CD14-positive monocyte (primary cell): ENCODE results near the gene SLC16A13. TPM values are rescaled to one million over a fixed set of nuclear protein-coding genes. Genes with fewer than 3 reads are reported as not detected.
A peak's percentile ranks its signal among the peaks of the same experiment; 100 is the strongest.

Experiments used
- DNase-seq, 3 donors: peaks; one replicate each; pipeline ENCODE4 v3.0.0-alpha.2; 2011 to 2022
- H2AFZ ChIP-seq: 2 replicates; pipeline ENCODE4 v1.6.0; 2012; ENCODE audit warnings: mild to moderate bottlenecking, low read depth, low read length, inconsistent platforms; ENCODE audit not compliant: insufficient read depth, poor library complexity, severe bottlenecking
- H3K27ac ChIP-seq, 2 donors: 1 replicate in 1 of 2; 2 replicates in 1 of 2; pipeline ENCODE4 v1.5.1; 2012 to 2013; ENCODE audit warnings: low read length in 2 of 2, control low read depth in 1 of 2, inconsistent platforms in 1 of 2, low read depth in 1 of 2, mild to moderate bottlenecking in 1 of 2
- H3K27me3 ChIP-seq, 2 donors: one replicate each; pipeline versions ENCODE4 v1.6.0 to v1.6.1; 2011 to 2013; ENCODE audit warnings: low read length in 2 of 2; ENCODE audit not compliant: control insufficient read depth in 2 of 2, insufficient read depth in 2 of 2
- H3K36me3 ChIP-seq, 2 donors: replicated peaks in 1 of 2; 1 replicate in 1 of 2; 2 replicates in 1 of 2; pipeline versions ENCODE4 v1.5.1 to v1.6.1; 2012 to 2013; ENCODE audit warnings: low read length in 2 of 2, control low read depth in 1 of 2, inconsistent platforms in 1 of 2, mild to moderate bottlenecking in 1 of 2; ENCODE audit not compliant: insufficient read depth in 2 of 2, control insufficient read depth in 1 of 2
- H3K4me1 ChIP-seq, 2 donors: 1 replicate in 1 of 2; 2 replicates in 1 of 2; pipeline versions ENCODE4 v1.5.1 to v1.6.1; 2012 to 2013; ENCODE audit warnings: low read length in 2 of 2, control low read depth in 1 of 2, inconsistent platforms in 1 of 2, mild to moderate bottlenecking in 1 of 2, moderate library complexity in 1 of 2; ENCODE audit not compliant: insufficient read depth in 2 of 2, control insufficient read depth in 1 of 2
- H3K4me2 ChIP-seq: replicated peaks from 2 replicates; pipeline ENCODE3; 2012; ENCODE audit warnings: low read length, moderate library complexity, mild to moderate bottlenecking; ENCODE audit not compliant: poor library complexity, severe bottlenecking; ENCODE audit errors: extremely low read depth
- H3K4me3 ChIP-seq, 3 experiments: fragments of 200-600 bp in 1 of 3; sonication (generic) in 1 of 3; replicated peaks in 1 of 3; 1 replicate in 2 of 3; 2 replicates in 1 of 3; pipeline ENCODE4 v1.5.1; 2011 to 2013; ENCODE audit warnings: low read length in 3 of 3, mild to moderate bottlenecking in 3 of 3, control low read depth in 2 of 3, low read depth in 2 of 3, inconsistent platforms in 1 of 3, moderate library complexity in 1 of 3
- H3K79me2 ChIP-seq: 2 replicates; pipeline ENCODE4 v1.6.0; 2012; ENCODE audit warnings: mild to moderate bottlenecking, control low read depth, inconsistent platforms, low read length, moderate library complexity; ENCODE audit not compliant: insufficient read depth
- H3K9ac ChIP-seq: 2 replicates; pipeline ENCODE4 v1.6.0; 2017; ENCODE audit warnings: low read length, mild to moderate bottlenecking; ENCODE audit not compliant: insufficient read depth, poor library complexity, severe bottlenecking
- H3K9me3 ChIP-seq, 2 donors: replicated peaks in 1 of 2; 1 replicate in 1 of 2; 2 replicates in 1 of 2; pipeline versions ENCODE4 v1.5.1 to v1.6.1; 2012 to 2013; ENCODE audit warnings: low read length in 2 of 2, control low read depth in 1 of 2; ENCODE audit not compliant: control insufficient read depth in 1 of 2, insufficient read depth in 1 of 2
- H4K20me1 ChIP-seq: 2 replicates; pipeline ENCODE4 v1.6.0; 2012; ENCODE audit warnings: mild to moderate bottlenecking, low read length, control low read depth, moderate library complexity; ENCODE audit not compliant: insufficient read depth
- H3K27ac Mint-ChIP-seq, 7 donors: one replicate each; pipeline ENCODE4 v1.8.0; 2020; ENCODE audit warnings: mild to moderate bottlenecking in 7 of 7, mixed read lengths in 7 of 7, moderate library complexity in 6 of 7, inconsistent platforms in 2 of 7
- H3K27me3 Mint-ChIP-seq, 3 donors: one replicate each; pipeline ENCODE4 v1.8.0; 2021 to 2022; ENCODE audit warnings: low read depth in 3 of 3, mild to moderate bottlenecking in 3 of 3, mixed read lengths in 3 of 3, moderate library complexity in 3 of 3, inconsistent platforms in 1 of 3
- H3K36me3 Mint-ChIP-seq, 2 donors: one replicate each; pipeline ENCODE4 v1.8.0; 2020; ENCODE audit warnings: mixed read lengths in 2 of 2, inconsistent platforms in 1 of 2, mild to moderate bottlenecking in 1 of 2
- H3K4me1 Mint-ChIP-seq: one replicate; pipeline ENCODE4 v1.8.0; 2020; ENCODE audit warnings: mild to moderate bottlenecking, mixed read lengths
- H3K4me3 Mint-ChIP-seq, 2 donors: one replicate each; pipeline ENCODE4 v1.8.0; 2020; ENCODE audit warnings: mild to moderate bottlenecking in 2 of 2, mixed read lengths in 2 of 2, moderate library complexity in 1 of 2
- H3K9me3 Mint-ChIP-seq, 7 donors: one replicate each; pipeline ENCODE4 v1.8.0; 2020 to 2022; ENCODE audit warnings: mixed read lengths in 7 of 7, mild to moderate bottlenecking in 6 of 7, moderate library complexity in 6 of 7, inconsistent platforms in 2 of 7
- CTCF ChIP-seq: fragments of 200-600 bp; IDR thresholded peaks from one replicate; pipeline ENCODE4 v1.8.0; 2022; ENCODE audit warnings: antibody characterized with exemption, mild to moderate bottlenecking
- WGBS: methylation state at CpG from one replicate; pipeline ENCODE4 v1.1.5; 2013; ENCODE audit warnings: missing lambda C conversion rate; ENCODE audit not compliant: insufficient coverage; 5-methylcytosine and 5-hydroxymethylcytosine counted together
- intact Hi-C, 2 donors: fragments of 100-400 bp; cut with micrococcal nuclease; formaldehyde crosslinking; loops; one replicate each; pipeline versions ENCODE4 v1.15.0 to v1.15.1; 2023
- polyA plus RNA-seq, 3 donors: library from polyadenylated mRNA; depleted of rRNA in 1 of 3; unstranded in 2 of 3; stranded (reverse) in 1 of 3; fragments of 300-500 nt in 2 of 3; fragments of >200 nt in 1 of 3; fragmentation: Illumina TruSeq in 2 of 3; gene quantifications; 1 replicate in 2 of 3; 2 replicates in 1 of 3; pipeline ENCODE4 v1.2.3, GENCODE V29; 2012 to 2021

Gene SLC16A13
- polyA plus RNA-seq, 3 donors: 0.93 to 3.1 (median 2.2) TPM

- intact Hi-C loops: no loop called here
- Histone ChIP-seq H3K27ac (no peak overlapping the region), H3K9ac (no peak overlapping the region), H3K4me1 (peaks cover 22 to 38% of the 10 kb centered on the region in 2 donors), H2AFZ (no peak overlapping the region), H3K9me3 (no peaks in the 10 kb centered on the region), H3K79me2 (no peaks in the 10 kb centered on the region), H3K27me3 (no peaks in the 10 kb centered on the region), H4K20me1 (no peaks in the 10 kb centered on the region), H3K4me3 (no peak overlapping the region), H3K36me3 (no peaks in the 10 kb centered on the region), H3K4me2 (no peak overlapping the region)
- no peak overlapping the region for H3K4me3 Mint-ChIP-seq
- H3K9me3 Mint-ChIP-seq: no peaks in the 10 kb centered on the region
- H3K27me3 Mint-ChIP-seq: peaks cover 0 to 5% (median 4%) of the 10 kb centered on the region in 3 donors
- peaks cover 0 to 2% of the 10 kb centered on the region in 2 donors for H3K36me3 Mint-ChIP-seq
- peaks cover 37% of the 10 kb centered on the region for H3K4me1 Mint-ChIP-seq
- no peak for TF ChIP-seq CTCF
- WGBS: 100% methylated on average over 2 of the region's 4 CpGs
- no peak for DNase-seq
- no peak overlapping the region for H3K27ac Mint-ChIP-seq
Measured at GRCh38 chr17:7056386-7056785, 20.6 kb downstream of the SLC16A13 start.

GRCh38 chr17:7058831-7059447 is 23.1 kb downstream of the SLC16A13 start:
- intact Hi-C loops: no loop called here
- DNase-seq: peak in 1 of 3 donors; percentile 42
- Mint-ChIP-seq H3K27ac (peak overlapping the region in 5 of 7 donors; percentile 1 to 68 (median 36)), H3K36me3 (peaks cover 0 to 4% of the 10 kb centered on the region in 2 donors), H3K9me3 (peaks cover 0 to 3% (median 0%) of the 10 kb centered on the region in 7 donors), H3K27me3 (peaks cover 3 to 10% (median 8%) of the 10 kb centered on the region in 3 donors), H3K4me3 (no peak overlapping the region), H3K4me1 (peaks cover 30% of the 10 kb centered on the region)
- Histone ChIP-seq H3K4me3 (no peak overlapping the region), H3K9ac (no peak overlapping the region), H4K20me1 (no peaks in the 10 kb centered on the region), H3K4me2 (no peak overlapping the region), H3K79me2 (no peaks in the 10 kb centered on the region), H3K4me1 (peaks cover 17 to 27% of the 10 kb centered on the region in 2 donors), H3K27me3 (no peaks in the 10 kb centered on the region), H3K36me3 (no peaks in the 10 kb centered on the region), H3K9me3 (no peaks in the 10 kb centered on the region), H3K27ac (no peak overlapping the region), H2AFZ (no peak overlapping the region)
- 80% methylated on average over 2 of the region's 7 CpGs for WGBS
- no peak for TF ChIP-seq CTCF
